SK-N-SH treated with all-trans-retinoic acid at 6 μM for 48 hours (cell line): Measurements from ENCODE around the gene NT5DC1.

Experiments used
- ATAC-seq: fragments of 200-7000 bp; cut with Tn5 transposase; 3 replicates; pipeline ENCODE4 v1.9.1; 2020; ENCODE audit warnings: mild to moderate bottlenecking, moderate library complexity
- ARNTL ChIP-seq: fragments of 450-650 bp; formaldehyde crosslinking; IDR thresholded peaks from 2 replicates; pipeline ENCODE4 v1.5.0; 2020; ENCODE audit warnings: low read depth, mild to moderate bottlenecking, moderate library complexity, borderline replicate concordance
- BACH2 ChIP-seq: fragments of 250-450 bp; sonication (Bioruptor Pico); IDR thresholded peaks from 2 replicates; pipeline ENCODE4 v1.9.0; 2021; ENCODE audit warnings: mild to moderate bottlenecking, borderline replicate concordance
- CREB5 ChIP-seq: fragments of 250-450 bp; sonication (Bioruptor Pico); IDR thresholded peaks from 2 replicates; pipeline ENCODE4 v1.5.1; 2020; ENCODE audit warnings: low read depth, mild to moderate bottlenecking, moderate library complexity
- CSDC2 ChIP-seq: fragments of 250-450 bp; sonication (Bioruptor Pico); IDR thresholded peaks from 2 replicates; pipeline ENCODE4 v1.5.0; 2020; ENCODE audit warnings: mild to moderate bottlenecking, moderate library complexity
- CSRNP3 ChIP-seq: fragments of 250-450 bp; sonication (Bioruptor Pico); IDR thresholded peaks from 2 replicates; pipeline ENCODE4 v1.5.1; 2021; ENCODE audit warnings: mild to moderate bottlenecking, moderate library complexity
- ESRRG ChIP-seq: fragments of 250-450 bp; sonication (Bioruptor Pico); IDR thresholded peaks from 2 replicates; pipeline ENCODE4 v1.6.1; 2021; ENCODE audit warnings: mild to moderate bottlenecking
- GLIS3 ChIP-seq: fragments of 250-450 bp; sonication (Bioruptor Pico); IDR thresholded peaks from 2 replicates; pipeline ENCODE4 v1.5.0; 2020; ENCODE audit warnings: mild to moderate bottlenecking, moderate library complexity
- ISL1 ChIP-seq: fragments of 250-450 bp; sonication (Bioruptor Pico); IDR thresholded peaks from 2 replicates; pipeline ENCODE4 v2.1.2; 2022; ENCODE audit warnings: mild to moderate bottlenecking, moderate library complexity
- OSR1 ChIP-seq: fragments of 250-450 bp; sonication (Bioruptor Pico); IDR thresholded peaks from 2 replicates; pipeline ENCODE4 v1.8.0; 2022; ENCODE audit warnings: moderate library complexity, mild to moderate bottlenecking, inconsistent platforms
- PATZ1 ChIP-seq: fragments of 250-450 bp; sonication (Bioruptor Pico); IDR thresholded peaks from 2 replicates; pipeline ENCODE4 v1.8.0; 2020; ENCODE audit warnings: mild to moderate bottlenecking, moderate library complexity, borderline replicate concordance
- PPARA ChIP-seq: fragments of 250-450 bp; sonication (Bioruptor Pico); IDR thresholded peaks from 2 replicates; pipeline ENCODE4 v1.5.0; 2020; ENCODE audit warnings: mild to moderate bottlenecking, borderline replicate concordance
- RARB ChIP-seq: fragments of 250-450 bp; sonication (Bioruptor Pico); IDR thresholded peaks from 2 replicates; pipeline ENCODE4 v1.8.0; 2021; ENCODE audit warnings: mild to moderate bottlenecking, moderate library complexity
- SNAI2 ChIP-seq: fragments of 250-450 bp; sonication (Bioruptor Pico); IDR thresholded peaks from 2 replicates; pipeline ENCODE4 v1.5.0; 2020; ENCODE audit warnings: mild to moderate bottlenecking, moderate library complexity
- TCF4 ChIP-seq: fragments of 250-450 bp; sonication (Bioruptor Pico); IDR thresholded peaks from 2 replicates; pipeline ENCODE4 v1.8.0; 2021; ENCODE audit warnings: mild to moderate bottlenecking, moderate library complexity, borderline replicate concordance
- TOX ChIP-seq: fragments of 250-450 bp; sonication (Bioruptor Pico); IDR thresholded peaks from 2 replicates; pipeline ENCODE4 v1.8.0; 2021; ENCODE audit warnings: mild to moderate bottlenecking, moderate library complexity, borderline replicate concordance
- TSHZ2 ChIP-seq: fragments of 250-450 bp; sonication (Bioruptor Pico); IDR thresholded peaks from 2 replicates; pipeline ENCODE4 v1.5.0; 2020; ENCODE audit warnings: mild to moderate bottlenecking, moderate library complexity
- ZC3H10 ChIP-seq: fragments of 250-450 bp; sonication (Bioruptor Pico); IDR thresholded peaks from 2 replicates; pipeline ENCODE4 v1.5.1; 2021; ENCODE audit warnings: mild to moderate bottlenecking, moderate library complexity
- ZFP30 ChIP-seq: fragments of 450-650 bp; formaldehyde crosslinking; IDR thresholded peaks from 2 replicates; pipeline ENCODE4 v1.5.0; 2022; ENCODE audit warnings: mild to moderate bottlenecking, moderate library complexity
- ZNF565 ChIP-seq: fragments of 450-650 bp; formaldehyde crosslinking; conservative IDR thresholded peaks from 2 replicates; pipeline ENCODE4 v1.5.0; 2020; ENCODE audit warnings: low read depth, mild to moderate bottlenecking, moderate library complexity
- ZNF70 ChIP-seq: fragments of 450-650 bp; formaldehyde crosslinking; IDR thresholded peaks from 2 replicates; pipeline ENCODE4 v1.5.0; 2020; ENCODE audit warnings: mild to moderate bottlenecking, moderate library complexity
- ZNF8 ChIP-seq: fragments of 450-650 bp; formaldehyde crosslinking; IDR thresholded peaks from 2 replicates; pipeline ENCODE4 v1.5.0; 2020; ENCODE audit warnings: mild to moderate bottlenecking, moderate library complexity

Gene NT5DC1

GRCh38 chr6:116170358-116171057, 69.9 kb downstream of the NT5DC1 start:
- no peak for TF ChIP-seq CSDC2 (CRISPR knock-in tag)
- no peak for TF ChIP-seq ZNF565 (CRISPR knock-in tag)
- no peak for TF ChIP-seq OSR1 (CRISPR knock-in tag)
- no peak for TF ChIP-seq RARB (CRISPR knock-in tag)
- no peak for ATAC-seq

GRCh38 chr6:116173928-116174327, 73.3 kb downstream of the NT5DC1 start:
- no peak for ATAC-seq
- TF ChIP-seq ZNF565 (CRISPR knock-in tag) (no peak), ZNF8 (no peak), PPARA (CRISPR knock-in tag) (no peak), CSDC2 (CRISPR knock-in tag) (no peak), SNAI2 (CRISPR knock-in tag) (no peak), ARNTL (CRISPR knock-in tag) (no peak), OSR1 (CRISPR knock-in tag) (no peak), GLIS3 (CRISPR knock-in tag) (no peak), ZFP30 (CRISPR knock-in tag) (no peak), ISL1 (CRISPR knock-in tag) (no peak), TOX (no peak), ZC3H10 (CRISPR knock-in tag) (no peak), TSHZ2 (CRISPR knock-in tag) (no peak), RARB (CRISPR knock-in tag) (no peak), ZNF70 (CRISPR knock-in tag) (no peak), BACH2 (CRISPR knock-in tag) (no peak), PATZ1 (CRISPR knock-in tag) (no peak)

GRCh38 chr6:116175344-116175743, 74.7 kb downstream of the NT5DC1 start:
- no peak for ATAC-seq

More at GRCh38 chr6:116175344-116175743, 74.7 kb downstream of the NT5DC1 start:
- TF ChIP-seq PATZ1 (CRISPR knock-in tag) (no peak), TSHZ2 (CRISPR knock-in tag) (no peak), ZC3H10 (CRISPR knock-in tag) (no peak), CREB5 (CRISPR knock-in tag) (no peak), ZNF565 (CRISPR knock-in tag) (no peak), BACH2 (CRISPR knock-in tag) (no peak), ESRRG (no peak), ZNF8 (no peak), TOX (no peak), PPARA (CRISPR knock-in tag) (no peak), TCF4 (CRISPR knock-in tag) (no peak), ARNTL (CRISPR knock-in tag) (no peak), CSRNP3 (no peak), CSDC2 (CRISPR knock-in tag) (no peak), ZNF70 (CRISPR knock-in tag) (no peak)
